ENCODE data around the gene CNOT9. TPM values are rescaled to one million over a fixed set of nuclear protein-coding genes. Genes with fewer than 3 reads are reported as not detected.

CNOT9 gene
- total and polyA plus RNA-seq, 2 of the 13 experiments (the other 11 are each of a cell fraction or from before 2014, with no cell fraction given): 82.6 to 92.4 TPM

DNA sequence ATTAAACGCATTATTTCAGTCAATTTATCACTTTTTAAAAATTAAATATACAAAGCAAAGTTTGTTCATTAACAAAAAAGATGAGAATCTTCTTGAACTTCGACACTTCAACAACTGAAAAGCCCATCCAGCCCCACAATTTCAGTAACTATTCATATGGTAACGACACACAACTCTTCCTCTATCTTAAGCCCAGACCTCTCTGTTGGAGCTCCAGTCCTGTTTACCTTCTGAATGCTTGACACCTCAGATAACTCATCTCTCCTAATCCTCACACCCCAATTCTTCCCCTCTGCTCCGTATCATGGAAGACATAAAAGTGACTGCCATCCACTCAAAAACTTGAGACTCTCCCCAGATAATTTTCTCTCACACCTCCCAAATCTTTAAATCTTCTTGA lies 13.1 kb upstream of the CNOT9 start:
- Histone ChIP-seq H3K9ac (ENCODE audit: insufficient read depth, low read depth, low read length) (no peak overlapping the region), H3K36me3 (replicated peaks in 1 of 2; ENCODE audit: control insufficient read depth in 1 of 2, insufficient read depth in 2 of 2, low read length in 2 of 2) (peaks cover 14 to 81% of the 10 kb centered on the region in 2 experiments), H3K4me2 (ENCODE audit: low read depth, low read length) (no peak overlapping the region), H3K4me1 (ENCODE audit: insufficient read depth, low read length) (0 out of 2 replicates have a peak, but pooled peaks cover 6% of the 10 kb centered on the region), H3K9me3 (ENCODE audit: low read length) (no peaks in the 10 kb centered on the region), H3K27me3 (ENCODE audit: control insufficient read depth in 1 of 2, insufficient read depth in 2 of 2, low read length in 2 of 2) (no peaks in the 10 kb centered on the region), H3K79me2 (ENCODE audit: insufficient read depth, low read length) (peaks cover 4% of the 10 kb centered on the region), H3K4me3 (replicated peaks in 1 of 3; ENCODE audit: insufficient read depth in 1 of 3, low read depth in 2 of 3, low read length in 3 of 3) (no peak overlapping the region), H3K27ac (ENCODE audit: extremely low read length, insufficient read depth, low read length) (no peak overlapping the region), H2AFZ (ENCODE audit: low read length) (no peak overlapping the region), H4K20me1 (ENCODE audit: insufficient read depth, low read length) (no peaks in the 10 kb centered on the region; the same call in 1 of the 2 replicates)
- POLR2A ChIA-PET: no interaction called here
- intact Hi-C loops (cut with micrococcal nuclease; ENCODE audit: unreplicated experiment): no loop called here
- DNase-seq (ENCODE audit: low spot score) (no peak), ATAC-seq (no peak), FAIRE-seq (no peak)
- in situ Hi-C loops (cut with HindIII; ENCODE audit: extremely low pct_ligation_motif_present, low pct_unique_long_range_greater_than_20kb): no loop called here
- CTCF ChIA-PET (ENCODE audit: low intra/inter-chr PET ratio, low total read pairs): no interaction called here
- BruUV-seq (replicated peaks): no TSS peak
- WGBS (ENCODE audit: low lambda C conversion rate): 99% methylated on average over 4 of the region's 4 CpGs
- TF ChIP-seq SRSF1 (optimal IDR thresholded peaks at IDR 0.05; ENCODE audit: low read depth, low read length) (no peak), SYNCRIP (IDR thresholded peaks at IDR 0.05; ENCODE audit: insufficient read depth, low read depth, low read length) (no peak), GATAD2A (CRISPR knock-in tag; IDR thresholded peaks at IDR 0.05) (no peak), ZNF546 (CRISPR knock-in tag; conservative IDR thresholded peaks at IDR 0.05) (no peak), FOXC1 (CRISPR knock-in tag; IDR thresholded peaks at IDR 0.05; ENCODE audit: borderline replicate concordance) (no peak), NR2F2 (IDR thresholded peaks at IDR 0.05; ENCODE audit: borderline replicate concordance, low read depth) (no peak), HNF4A (CRISPR knock-in tag; IDR thresholded peaks at IDR 0.05) (no peak), ZNF558 (CRISPR knock-in tag; IDR thresholded peaks at IDR 0.05; ENCODE audit: borderline replicate concordance) (no peak), RFX1 (IDR thresholded peaks at IDR 0.05) (no peak), ZC3H13 (CRISPR knock-in tag; IDR thresholded peaks at IDR 0.05) (no peak), FOXA3 (CRISPR knock-in tag; IDR thresholded peaks at IDR 0.05) (no peak), GFI1 (CRISPR knock-in tag; IDR thresholded peaks at IDR 0.05; ENCODE audit: borderline replicate concordance) (no peak), SP5 (CRISPR knock-in tag; IDR thresholded peaks at IDR 0.05; ENCODE audit: borderline replicate concordance, low read depth) (no peak), ZMYM3 (CRISPR knock-in tag; IDR thresholded peaks at IDR 0.05) (no peak), MIER2 (CRISPR knock-in tag; IDR thresholded peaks at IDR 0.05) (no peak), ZNF496 (CRISPR knock-in tag; IDR thresholded peaks at IDR 0.05; ENCODE audit: insufficient replicate concordance) (no peak)
- TF ChIP-seq, protein P1, sequence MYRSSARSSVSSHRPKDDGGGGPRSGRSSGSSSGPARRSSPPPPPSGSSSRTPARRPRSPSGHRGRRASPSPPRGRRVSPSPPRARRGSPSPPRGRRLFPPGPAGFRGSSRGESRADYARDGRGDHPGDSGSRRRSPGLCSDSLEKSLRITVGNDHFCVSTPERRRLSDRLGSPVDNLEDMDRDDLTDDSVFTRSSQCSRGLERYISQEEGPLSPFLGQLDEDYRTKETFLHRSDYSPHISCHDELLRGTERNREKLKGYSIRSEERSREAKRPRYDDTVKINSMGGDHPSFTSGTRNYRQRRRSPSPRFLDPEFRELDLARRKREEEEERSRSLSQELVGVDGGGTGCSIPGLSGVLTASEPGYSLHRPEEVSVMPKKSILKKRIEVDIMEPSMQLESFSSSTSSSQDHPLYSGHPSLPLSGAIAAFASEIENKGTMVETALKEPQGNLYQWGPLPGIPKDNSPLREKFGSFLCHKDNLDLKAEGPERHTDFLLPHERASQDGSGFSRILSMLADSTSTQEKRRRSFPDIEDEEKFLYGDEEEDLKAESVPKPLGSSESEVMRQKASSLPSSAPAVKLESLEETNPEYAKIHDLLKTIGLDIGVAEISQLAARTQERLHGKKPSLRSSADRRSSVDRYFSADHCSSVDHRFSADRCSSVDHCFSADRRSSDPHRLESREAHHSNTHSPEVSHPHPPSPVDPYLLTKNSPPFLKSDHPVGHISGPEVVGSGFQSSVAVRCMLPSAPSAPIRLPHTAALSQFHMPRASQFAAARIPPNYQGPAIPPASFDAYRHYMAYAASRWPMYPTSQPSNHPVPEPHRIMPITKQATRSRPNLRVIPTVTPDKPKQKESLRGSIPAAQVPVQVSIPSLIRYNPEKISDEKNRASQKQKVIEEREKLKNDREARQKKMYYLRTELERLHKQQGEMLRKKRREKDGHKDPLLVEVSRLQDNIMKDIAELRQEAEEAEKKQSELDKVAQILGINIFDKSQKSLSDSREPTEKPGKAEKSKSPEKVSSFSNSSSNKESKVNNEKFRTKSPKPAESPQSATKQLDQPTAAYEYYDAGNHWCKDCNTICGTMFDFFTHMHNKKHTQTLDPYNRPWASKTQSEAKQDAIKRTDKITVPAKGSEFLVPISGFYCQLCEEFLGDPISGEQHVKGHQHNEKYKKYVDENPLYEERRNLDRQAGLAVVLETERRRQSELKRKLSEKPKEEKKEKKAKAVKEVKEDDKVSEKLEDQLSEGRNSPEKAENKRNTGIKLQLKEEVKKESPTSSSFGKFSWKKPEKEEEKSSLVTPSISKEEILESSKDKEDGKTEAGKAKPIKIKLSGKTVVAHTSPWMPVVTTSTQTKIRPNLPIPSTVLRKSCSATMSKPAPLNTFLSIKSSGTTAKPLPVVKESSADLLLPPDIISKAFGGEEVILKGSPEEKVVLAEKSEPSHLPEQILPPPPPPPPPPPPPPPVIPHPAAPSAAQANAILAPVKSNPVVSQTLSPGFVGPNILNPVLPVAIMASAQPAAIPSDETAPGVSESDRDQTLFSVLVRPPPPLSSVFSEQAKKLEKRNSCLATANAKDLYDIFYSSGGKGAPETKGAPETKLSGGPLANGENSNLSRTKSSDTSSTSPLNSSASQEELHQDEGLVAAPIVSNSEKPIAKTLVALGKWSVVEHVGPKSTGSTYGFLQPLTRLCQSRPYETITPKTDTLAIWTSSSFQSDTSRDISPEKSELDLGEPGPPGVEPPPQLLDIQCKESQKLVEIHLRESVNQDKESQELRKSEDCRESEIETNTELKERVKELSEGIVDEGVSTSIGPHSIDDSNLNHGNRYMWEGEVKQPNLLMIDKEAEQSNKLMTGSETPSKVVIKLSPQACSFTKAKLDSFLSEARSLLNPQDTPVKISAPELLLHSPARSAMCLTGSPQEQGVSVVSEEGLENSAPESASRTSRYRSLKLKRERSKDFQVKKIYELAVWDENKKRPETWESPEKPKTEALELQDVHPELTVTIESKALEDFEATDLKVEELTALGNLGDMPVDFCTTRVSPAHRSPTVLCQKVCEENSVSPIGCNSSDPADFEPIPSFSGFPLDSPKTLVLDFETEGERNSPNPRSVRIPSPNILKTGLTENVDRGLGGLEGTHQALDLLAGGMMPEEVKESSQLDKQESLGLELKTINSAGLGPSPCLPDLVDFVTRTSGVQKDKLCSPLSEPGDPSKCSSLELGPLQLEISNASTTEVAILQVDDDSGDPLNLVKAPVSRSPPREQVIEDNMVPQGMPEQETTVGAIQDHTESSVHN (CRISPR knock-in tag; IDR thresholded peaks at IDR 0.05): no peak
- TF ChIP-seq, protein P2, sequence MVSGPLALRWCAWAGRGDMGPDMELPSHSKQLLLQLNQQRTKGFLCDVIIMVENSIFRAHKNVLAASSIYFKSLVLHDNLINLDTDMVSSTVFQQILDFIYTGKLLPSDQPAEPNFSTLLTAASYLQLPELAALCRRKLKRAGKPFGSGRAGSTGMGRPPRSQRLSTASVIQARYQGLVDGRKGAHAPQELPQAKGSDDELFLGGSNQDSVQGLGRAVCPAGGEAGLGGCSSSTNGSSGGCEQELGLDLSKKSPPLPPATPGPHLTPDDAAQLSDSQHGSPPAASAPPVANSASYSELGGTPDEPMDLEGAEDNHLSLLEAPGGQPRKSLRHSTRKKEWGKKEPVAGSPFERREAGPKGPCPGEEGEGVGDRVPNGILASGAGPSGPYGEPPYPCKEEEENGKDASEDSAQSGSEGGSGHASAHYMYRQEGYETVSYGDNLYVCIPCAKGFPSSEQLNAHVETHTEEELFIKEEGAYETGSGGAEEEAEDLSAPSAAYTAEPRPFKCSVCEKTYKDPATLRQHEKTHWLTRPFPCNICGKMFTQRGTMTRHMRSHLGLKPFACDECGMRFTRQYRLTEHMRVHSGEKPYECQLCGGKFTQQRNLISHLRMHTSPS (CRISPR knock-in tag; IDR thresholded peaks at IDR 0.05; ENCODE audit: low read depth): no peak

All from HepG2 (cell line).